HEK293T (cell line): ENCODE measurements around the gene ARID1B.

Experiments used
- CTCF ChIA-PET: fragments of 350-600 bp; formaldehyde crosslinking; extraction: SDS; loops from one replicate; lab custom pipeline; 2021; ENCODE audit warnings: antibody characterized with exemption, inconsistent platforms; lab: Yijun Ruan, JAX
- POLR2A ChIA-PET: fragments of 350-600 bp; formaldehyde crosslinking; extraction: SDS; loops from one replicate; lab custom pipeline; 2020; ENCODE audit warnings: antibody characterized with exemption, inconsistent platforms; lab: Yijun Ruan, JAX
- DNase-seq: peaks from one replicate; pipeline ENCODE4 v3.0.0; 2012; ENCODE audit warnings: mixed read lengths; ENCODE audit errors: extremely low spot score
- ARNT ChIP-seq: fragments of 450-650 bp; IDR thresholded peaks from 2 replicates; pipeline ENCODE4 v1.6.1; 2017; ENCODE audit warnings: mild to moderate bottlenecking
- BHLHE40 ChIP-seq: fragments of 450-650 bp; IDR thresholded peaks from 2 replicates; pipeline ENCODE4 v1.6.1; 2016; ENCODE audit warnings: mild to moderate bottlenecking, moderate library complexity, borderline replicate concordance
- CTBP1 ChIP-seq: fragments of 450-650 bp; IDR thresholded peaks from 2 replicates; pipeline ENCODE4 v1.6.1; 2016; ENCODE audit warnings: borderline replicate concordance
- ELF4 ChIP-seq: fragments of 450-650 bp; IDR thresholded peaks from 2 replicates; pipeline ENCODE4 v1.6.1; 2017; ENCODE audit warnings: antibody characterized with exemption
- FOXA1 ChIP-seq: fragments of 450-650 bp; IDR thresholded peaks from 2 replicates; pipeline ENCODE4 v1.6.1; 2016; ENCODE audit warnings: mild to moderate bottlenecking
- FOXK2 ChIP-seq: fragments of 450-650 bp; IDR thresholded peaks from 2 replicates; pipeline ENCODE4 v1.6.1; 2016; ENCODE audit warnings: mild to moderate bottlenecking
- FOXM1 ChIP-seq: fragments of 450-650 bp; IDR thresholded peaks from 2 replicates; pipeline ENCODE4 v1.6.1; 2017; ENCODE audit warnings: mild to moderate bottlenecking, borderline replicate concordance
- HDGF ChIP-seq: fragments of 450-650 bp; IDR thresholded peaks from 2 replicates; pipeline ENCODE4 v1.6.1; 2017; ENCODE audit warnings: antibody characterized with exemption, borderline replicate concordance
- L3MBTL2 ChIP-seq: fragments of 450-650 bp; conservative IDR thresholded peaks from 2 replicates; pipeline ENCODE4 v1.6.1; 2016; ENCODE audit warnings: mild to moderate bottlenecking
- LEF1 ChIP-seq: fragments of 450-650 bp; IDR thresholded peaks from 2 replicates; pipeline ENCODE4 v1.6.1; 2017; ENCODE audit warnings: mild to moderate bottlenecking, borderline replicate concordance
- NFRKB ChIP-seq: fragments of 450-650 bp; IDR thresholded peaks from 2 replicates; pipeline ENCODE4 v1.6.1; 2016; ENCODE audit warnings: mild to moderate bottlenecking, moderate library complexity
- PKNOX1 ChIP-seq: fragments of 450-650 bp; IDR thresholded peaks from 2 replicates; pipeline ENCODE4 v1.6.1; 2016
- SP1 ChIP-seq: fragments of 450-650 bp; IDR thresholded peaks from 2 replicates; pipeline ENCODE4 v1.6.1; 2017
- SUZ12 ChIP-seq: fragments of 450-650 bp; IDR thresholded peaks from 2 replicates; pipeline ENCODE4 v1.6.1; 2016; ENCODE audit warnings: mild to moderate bottlenecking
- TARDBP ChIP-seq: fragments of 450-650 bp; IDR thresholded peaks from 2 replicates; pipeline ENCODE4 v1.6.1; 2016
- ZNF384 ChIP-seq: fragments of 450-650 bp; IDR thresholded peaks from 2 replicates; pipeline ENCODE4 v1.6.1; 2016

ARID1B gene

DNA sequence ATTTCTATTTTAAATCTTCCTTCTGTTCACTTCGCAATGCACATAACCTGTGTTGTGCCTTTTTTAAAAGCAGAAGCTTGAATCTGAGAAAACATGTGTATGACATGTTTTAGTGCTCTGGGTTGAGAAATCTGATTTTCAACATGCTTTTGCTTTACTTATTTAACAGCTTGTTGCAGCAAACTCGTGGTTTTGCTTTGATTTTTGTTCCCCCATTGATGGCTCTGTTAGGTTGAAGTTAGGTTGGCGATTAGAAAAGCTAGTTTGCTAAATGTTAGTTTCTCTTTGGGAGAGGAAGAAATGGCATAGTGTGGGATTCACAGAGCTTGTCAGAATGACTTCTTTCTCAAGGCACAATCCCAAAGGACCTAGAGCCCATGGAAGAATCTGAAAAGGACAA lies 375.4 kb downstream of the ARID1B start:
- TF ChIP-seq CTBP1 (no peak), PKNOX1 (no peak), FOXM1 (no peak), ZNF384 (no peak), ELF4 (no peak), FOXA1 (no peak), LEF1 (no peak), SUZ12 (no peak), TARDBP (no peak), ARNT (no peak), NFRKB (no peak), FOXK2 (no peak), HDGF (no peak), SP1 (no peak), BHLHE40 (no peak)
- no peak for DNase-seq
- CTCF ChIA-PET = interaction anchor here (0.7 kb wide), 1 partner anchor 14 kb away, joined by 3 read pairs; no protein-coding TSS in a partner anchor
- POLR2A ChIA-PET = no interaction called here

- POLR2A ChIA-PET = interaction anchor here (0.6 kb wide), 1 partner anchor 359 kb away, joined by 3 read pairs; no protein-coding TSS in a partner anchor
- TF ChIP-seq SP1 (no peak), ARNT (no peak), TARDBP (no peak), LEF1 (no peak)
- no peak for DNase-seq
- CTCF ChIA-PET = no interaction called here
Observed at GRCh38 chr6:157155804-157156203, 378.6 kb downstream of the ARID1B start.

DNA sequence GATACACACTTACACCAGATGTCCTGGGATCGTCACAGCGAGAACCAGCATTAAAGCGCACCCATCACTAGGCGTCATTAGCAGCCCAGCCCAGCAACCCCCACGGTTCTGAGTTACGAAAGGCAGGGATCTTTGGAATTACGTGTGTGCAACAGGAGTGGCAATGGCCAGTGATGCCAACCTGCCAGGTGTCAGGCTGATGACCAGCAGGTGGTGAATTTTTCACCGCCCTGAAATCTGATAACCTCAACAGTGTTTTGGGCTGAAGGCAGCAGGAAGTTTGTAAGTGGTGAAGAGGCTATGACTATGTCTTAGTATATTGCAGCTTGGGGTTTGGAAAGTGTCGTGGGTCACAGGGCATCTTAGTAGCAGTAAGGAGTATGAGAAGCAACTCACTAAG lies 380.1 kb downstream of the ARID1B start:
- ChIA-PET POLR2A (no interaction called here), CTCF (no interaction called here)
- TF ChIP-seq FOXA1 (no peak), SP1 (no peak), FOXM1 (no peak), ARNT (no peak), ELF4 (no peak), PKNOX1 (no peak), TARDBP (no peak), LEF1 (no peak), BHLHE40 (no peak), CTBP1 (no peak), NFRKB (no peak), SUZ12 (no peak)
- DNase-seq = no peak

GRCh38 chr6:157158456-157158855 lies 381.3 kb downstream of the ARID1B start:
- no peak for TF ChIP-seq CTBP1
- TF ChIP-seq LEF1 = no peak
- no peak for TF ChIP-seq NFRKB
- TF ChIP-seq PKNOX1 = no peak
- no peak for TF ChIP-seq FOXK2
- no peak for TF ChIP-seq ELF4
- DNase-seq = no peak
- ChIA-PET CTCF (no interaction called here), POLR2A (no interaction called here)

DNA sequence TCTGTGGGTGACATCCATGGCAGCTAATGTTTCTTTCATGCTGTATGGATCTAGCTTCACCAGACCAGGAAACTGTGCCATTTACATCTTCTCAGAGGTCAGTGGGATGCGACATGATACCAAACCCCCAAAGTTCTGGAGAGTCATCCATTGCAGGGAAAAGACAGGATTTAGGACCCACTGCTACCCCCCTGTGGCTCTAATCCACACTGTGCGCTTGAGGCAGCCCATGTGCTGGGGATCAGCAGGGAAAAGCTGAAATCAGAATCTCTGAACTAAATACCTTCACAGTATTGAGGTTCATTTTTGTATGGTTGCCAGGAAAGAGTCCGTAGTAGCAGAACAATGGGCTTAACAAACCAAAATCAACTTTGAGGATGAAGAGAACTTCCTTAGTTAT lies 381.7 kb downstream of the ARID1B start:
- POLR2A ChIA-PET = no interaction called here
- CTCF ChIA-PET = interaction anchor here (0.6 kb wide), 1 partner anchor 591 kb away, joined by 4 read pairs; no protein-coding TSS in a partner anchor
- no peak for DNase-seq
- no peak for TF ChIP-seq NFRKB
- no peak for TF ChIP-seq LEF1
- TF ChIP-seq SUZ12 = no peak
- TF ChIP-seq BHLHE40 = no peak
- TF ChIP-seq CTBP1 = no peak
- no peak for TF ChIP-seq ZNF384
- no peak for TF ChIP-seq FOXK2
- TF ChIP-seq ARNT = no peak
- TF ChIP-seq L3MBTL2 = no peak
- TF ChIP-seq HDGF = no peak
- no peak for TF ChIP-seq PKNOX1
- no peak for TF ChIP-seq ELF4
- no peak for TF ChIP-seq FOXA1

DNA sequence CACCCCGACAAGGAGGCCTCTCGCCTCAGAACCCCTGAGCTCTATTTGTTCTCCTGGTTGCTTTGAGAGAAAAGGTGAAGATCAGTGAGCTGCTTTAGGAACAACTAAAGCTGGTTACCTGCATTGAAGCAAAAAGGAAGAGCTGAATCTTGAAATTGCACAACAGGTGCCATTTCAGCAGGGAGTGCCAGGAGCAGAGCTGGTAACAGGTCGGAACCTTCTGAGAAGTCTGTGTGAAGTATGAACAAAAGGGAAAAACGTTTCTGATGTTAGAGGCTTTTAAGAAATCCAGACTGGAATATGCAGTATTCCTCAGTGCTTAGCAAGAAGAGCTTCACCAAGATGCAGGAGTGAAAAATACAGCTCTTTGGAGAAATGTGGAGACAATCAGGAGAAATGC lies 382.2 kb downstream of the ARID1B start:
- ChIA-PET CTCF (interaction anchor here (0.6 to 1.2 kb wide), 3 partner anchors 20 to 591 kb away, joined by 3 to 4 read pairs (median 3); no protein-coding TSS in a partner anchor), POLR2A (no interaction called here)
- TF ChIP-seq FOXM1 (no peak), BHLHE40 (no peak), L3MBTL2 (no peak), PKNOX1 (no peak), FOXK2 (no peak), SUZ12 (no peak)
- no peak for DNase-seq
